Activated B cell treated with CpG ODN at 0.5 μM for 24 hours (primary cell): Measurements from ENCODE around the gene MOB1A. TPM values are rescaled to one million over a fixed set of nuclear protein-coding genes. Genes with fewer than 3 reads are reported as not detected.

Source experiments
- ATAC-seq: fragments of 200-7000 bp; cut with Tn5 transposase; one replicate; pipeline ENCODE4 v1.10.0; 2021; ENCODE audit warnings: low read depth, mild to moderate bottlenecking, moderate library complexity
- CTCF ChIA-PET: fragments of 350-600 bp; sonication (Branson Sonifier 250); formaldehyde crosslinking; loops from one replicate; lab custom pipeline; 2021; ENCODE audit warnings: antibody characterized with exemption; lab: Charles Lee
- POLR2A ChIA-PET: fragments of 350-600 bp; sonication (Branson Sonifier 250); formaldehyde crosslinking; loops from one replicate; lab custom pipeline; 2021; ENCODE audit warnings: antibody characterized with exemption; lab: Charles Lee
- DNase-seq: peaks from one replicate; pipeline ENCODE4 v3.0.0; 2022
- H3K27ac Mint-ChIP-seq: one replicate; pipeline ENCODE4 v1.8.0; 2020; ENCODE audit warnings: mixed read lengths
- H3K27me3 Mint-ChIP-seq: one replicate; pipeline ENCODE4 v1.8.0; 2021; ENCODE audit warnings: mixed read lengths
- H3K36me3 Mint-ChIP-seq: one replicate; pipeline ENCODE4 v1.8.0; 2021; ENCODE audit warnings: low read depth, mixed read lengths
- H3K4me1 Mint-ChIP-seq: one replicate; pipeline ENCODE4 v1.8.0; 2021; ENCODE audit warnings: mixed read lengths
- H3K4me3 Mint-ChIP-seq: one replicate; pipeline ENCODE4 v1.8.0; 2020; ENCODE audit warnings: mild to moderate bottlenecking, mixed read lengths
- H3K9me3 Mint-ChIP-seq: one replicate; pipeline ENCODE4 v1.8.0; 2020; ENCODE audit warnings: mixed read lengths
- CTCF ChIP-seq: fragments of 200-600 bp; IDR thresholded peaks from one replicate; pipeline ENCODE4 v1.8.0; 2022; ENCODE audit warnings: antibody characterized with exemption, mild to moderate bottlenecking
- intact Hi-C: fragments of 100-400 bp; cut with micrococcal nuclease; formaldehyde crosslinking; loops from one replicate; pipeline ENCODE4 v1.15.1; 2024
- total RNA-seq: library from RNA; stranded (reverse); gene quantifications from 2 replicates; pipeline ENCODE4 v1.2.3, GENCODE V29; 2022

Gene MOB1A
- total RNA-seq, 1 donor from 2014 or later = 318 TPM

DNA sequence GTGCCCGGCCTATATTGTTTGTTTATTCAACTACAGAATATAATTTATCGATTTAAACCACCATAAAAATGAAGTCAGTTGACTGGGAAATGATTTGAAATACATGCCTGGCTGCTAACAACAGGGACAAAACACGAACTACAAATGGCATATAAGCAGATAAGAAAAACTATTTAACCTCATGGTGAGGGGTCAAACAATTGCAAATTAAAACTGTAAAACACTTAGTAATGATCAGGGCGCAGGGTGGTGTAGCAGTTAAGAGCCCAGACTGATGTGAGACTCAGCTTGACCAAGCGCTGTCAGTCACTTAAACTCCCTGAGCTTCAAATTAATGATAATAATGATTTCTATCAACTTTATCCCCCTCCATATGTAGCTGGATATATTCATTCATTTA, 26.4 kb upstream of the MOB1A start:
- POLR2A ChIA-PET = interaction anchor here (0.8 to 16.6 kb wide), 6 partner anchors 13 to 294 kb away, joined by 3 to 723 read pairs (median 3); partner anchors contain the start of genes LBX2 and MOB1A
- no peak for DNase-seq
- CTCF ChIA-PET = interaction anchor here (0.6 to 2.2 kb wide), 4 partner anchors 45 to 297 kb away, joined by 3 to 10 read pairs (median 3); partner anchors contain the start of gene BOLA3
- Mint-ChIP-seq H3K4me3 (no peak overlapping the region), H3K27me3 (no peaks in the 10 kb centered on the region), H3K9me3 (no peaks in the 10 kb centered on the region), H3K36me3 (peaks cover 83% of the 10 kb centered on the region), H3K4me1 (peaks cover 50% of the 10 kb centered on the region), H3K27ac (peak overlapping the region; percentile 83)
- no peak for TF ChIP-seq CTCF
- intact Hi-C loops = no loop called here
- ATAC-seq = no peak

DNA sequence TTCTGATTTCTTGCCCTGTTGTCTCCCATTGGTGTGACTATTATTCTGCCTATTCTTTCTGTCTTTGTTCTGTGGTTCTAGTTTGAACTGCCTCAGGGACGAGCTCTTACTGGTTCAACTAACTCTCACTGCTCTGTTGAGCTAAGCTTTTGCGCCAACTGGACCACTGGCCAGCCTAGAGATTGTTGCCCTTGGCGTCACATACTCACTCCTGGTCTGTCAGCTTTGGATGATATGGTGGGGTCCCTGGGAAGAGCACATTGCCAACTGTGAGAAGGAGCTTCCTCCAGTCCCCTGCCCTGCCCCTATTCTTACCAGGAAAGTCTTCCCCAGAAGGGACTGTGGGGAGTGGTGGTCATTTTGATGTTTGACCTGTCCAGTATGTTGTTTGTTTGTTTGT, 25.8 kb upstream of the MOB1A start:
- ChIA-PET CTCF (interaction anchor here (0.6 to 2.2 kb wide), 2 partner anchors 50 to 57 kb away, joined by 3 to 10 read pairs; partner anchors contain the start of gene BOLA3), POLR2A (interaction anchor here (0.8 to 16.6 kb wide), 6 partner anchors 13 to 48 kb away, joined by 3 to 723 read pairs (median 4); partner anchors contain the start of gene MOB1A)
- Mint-ChIP-seq H3K36me3 (peaks cover 82% of the 10 kb centered on the region), H3K4me1 (peaks cover 57% of the 10 kb centered on the region), H3K9me3 (no peaks in the 10 kb centered on the region), H3K4me3 (no peak overlapping the region), H3K27me3 (no peaks in the 10 kb centered on the region), H3K27ac (no peak overlapping the region)
- DNase-seq (no peak), ATAC-seq (no peak)
- no peak for TF ChIP-seq CTCF
- intact Hi-C loops = no loop called here

DNA sequence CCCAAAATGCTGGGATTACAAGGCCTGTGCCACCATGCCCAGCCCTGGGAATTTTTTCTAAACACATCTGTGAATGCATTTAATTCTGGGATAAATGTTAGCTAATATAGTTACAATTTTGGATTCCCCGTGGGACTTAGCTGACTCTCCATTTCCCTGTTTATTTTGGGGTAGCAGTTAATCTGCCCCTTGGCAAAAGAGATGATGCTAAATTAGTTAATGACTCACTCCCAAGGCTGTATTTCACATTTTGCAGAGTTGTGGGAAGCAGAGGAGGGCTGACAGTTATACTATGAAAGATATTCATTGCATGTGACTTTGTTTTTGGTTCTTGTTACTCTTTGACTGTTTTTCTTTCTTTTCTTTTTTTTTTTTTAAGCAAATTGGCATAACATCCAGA, 22.9 kb upstream of the MOB1A start:
- ChIA-PET CTCF (interaction anchor here (1.9 kb wide), 1 partner anchor 52 kb away, joined by 5 read pairs; no protein-coding TSS in a partner anchor), POLR2A (interaction anchor here (0.7 to 16.6 kb wide), 4 partner anchors 25 to 52 kb away, joined by 3 to 723 read pairs (median 4); partner anchors contain the start of gene MOB1A)
- no peak for TF ChIP-seq CTCF
- Mint-ChIP-seq H3K36me3 (peaks cover 63% of the 10 kb centered on the region), H3K4me1 (peaks cover 57% of the 10 kb centered on the region), H3K9me3 (no peaks in the 10 kb centered on the region), H3K27me3 (no peaks in the 10 kb centered on the region), H3K27ac (no peak overlapping the region), H3K4me3 (no peak overlapping the region)
- intact Hi-C loops = no loop called here
- no peak for ATAC-seq
- DNase-seq = no peak

- Mint-ChIP-seq H3K9me3 (no peaks in the 10 kb centered on the region), H3K36me3 (peaks cover 59% of the 10 kb centered on the region), H3K27ac (no peak overlapping the region), H3K4me3 (peak overlapping the region; percentile 47), H3K27me3 (no peaks in the 10 kb centered on the region), H3K4me1 (peaks cover 53% of the 10 kb centered on the region)
- ChIA-PET POLR2A (interaction anchor here (0.7 to 16.6 kb wide), 4 partner anchors 15 to 51 kb away, joined by 3 to 723 read pairs (median 4); partner anchors contain the start of gene MOB1A), CTCF (interaction anchor here (1.9 kb wide), 1 partner anchor 52 kb away, joined by 5 read pairs; no protein-coding TSS in a partner anchor)
- TF ChIP-seq CTCF = no peak
- DNase-seq = no peak
- intact Hi-C loops = no loop called here
- ATAC-seq = no peak
Measured at GRCh38 chr2:74201196-74201595, 22.5 kb upstream of the MOB1A start.

DNA sequence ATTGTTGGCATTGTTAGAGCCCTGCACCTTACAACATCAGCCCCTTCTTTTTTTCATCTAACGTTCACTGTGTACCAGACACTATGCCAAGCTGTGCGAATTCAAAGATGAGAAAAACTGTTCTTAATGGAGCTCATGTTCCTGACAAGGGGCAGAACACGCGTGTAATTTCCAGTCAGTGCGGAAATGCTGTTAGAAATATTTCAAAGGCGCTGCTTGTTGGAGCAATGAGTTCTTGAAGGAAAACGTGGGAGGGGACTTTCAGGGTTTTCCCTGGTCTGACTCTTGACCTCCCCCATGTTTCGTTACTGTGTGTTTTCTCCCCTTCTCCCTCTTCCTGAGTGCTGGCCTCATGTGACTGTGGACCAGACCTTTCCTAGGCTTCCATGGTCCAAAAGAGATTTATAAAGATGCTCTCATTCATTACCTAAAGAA, 21.2 kb upstream of the MOB1A start:
- intact Hi-C loops = loop anchor here (1.0 to 5.0 kb wide), 7 partner anchors 22 to 332 kb away; partner anchors contain the start of genes BOLA3, C2orf81, DGUOK and MOB1A
- Mint-ChIP-seq H3K27me3 (no peaks in the 10 kb centered on the region), H3K4me1 (peaks cover 40% of the 10 kb centered on the region), H3K36me3 (peaks cover 47% of the 10 kb centered on the region), H3K4me3 (peak overlapping the region; percentile 99), H3K9me3 (no peaks in the 10 kb centered on the region), H3K27ac (peak overlapping the region; percentile 100)
- DNase-seq (no peak), ATAC-seq (no peak)
- POLR2A ChIA-PET = interaction anchor here (0.6 to 16.6 kb wide), 20 partner anchors 9 to 463 kb away, joined by 3 to 723 read pairs (median 7); partner anchors contain the start of genes BOLA3, MOB1A, STAMBP and TPRKB
- no peak for TF ChIP-seq CTCF
- CTCF ChIA-PET = interaction anchor here (0.7 to 4.7 kb wide), 6 partner anchors 21 to 62 kb away, joined by 3 to 45 read pairs (median 4); partner anchors contain the start of genes BOLA3 and MOB1A
